Endothelial cell of umbilical vein (primary cell): ENCODE results near the gene MYOCD. TPM values are rescaled to one million over a fixed set of nuclear protein-coding genes. Genes with fewer than 3 reads are reported as not detected.

ENCODE experiments used
- BruUV-seq: library from RNA; stranded (reverse); fragments of 400-500 nt; replicated peaks from 2 replicates; lab custom pipeline; 2021; lab: Mats Ljungman, UMichigan
- CTCF ChIA-PET: fragments of 300-600, 350-600 bp; sonication (Branson Sonifier 250); formaldehyde crosslinking; loops from one replicate; lab custom pipeline; 2021; ENCODE audit warnings: antibody characterized with exemption, inconsistent platforms; lab: Charles Lee
- POLR2A ChIA-PET: fragments of 300-600, 350-600 bp; sonication (Branson Sonifier 250); formaldehyde crosslinking; loops from one replicate; lab custom pipeline; 2021; ENCODE audit warnings: antibody characterized with exemption, inconsistent platforms; lab: Charles Lee
- DNase-seq: peaks from one replicate; pipeline ENCODE4 v3.0.0-alpha.2; 2011; ENCODE audit warnings: low read depth, low spot score
- FAIRE-seq: peaks from 2 replicates; lab custom pipeline; 2011; peaks lifted over from hg19 to GRCh38; lab: Jason Lieb, UNC
- H2AFZ ChIP-seq: 2 replicates; pipeline ENCODE4 v1.6.0; 2012; ENCODE audit warnings: low read depth, low read length, control low read depth, inconsistent platforms
- H3K27ac ChIP-seq: 2 replicates; pipeline ENCODE4 v1.5.1; 2011; ENCODE audit warnings: low read depth, mild to moderate bottlenecking, control low read depth, low read length, moderate library complexity; ENCODE audit not compliant: insufficient read depth
- H3K27me3 ChIP-seq, 2 experiments: 2 replicates each; pipeline versions ENCODE4 v1.6.0 to v1.6.1; 2011; ENCODE audit warnings: low read length in 2 of 2, mixed read lengths in 1 of 2; ENCODE audit not compliant: control insufficient read depth in 2 of 2, insufficient read depth in 2 of 2
- H3K36me3 ChIP-seq, 2 experiments: 2 replicates in 1 of 2; 3 replicates in 1 of 2; pipeline ENCODE4 v1.5.1; 2011; ENCODE audit warnings: low read length in 2 of 2, mild to moderate bottlenecking in 1 of 2, moderate library complexity in 1 of 2; ENCODE audit not compliant: control insufficient read depth in 2 of 2, insufficient read depth in 2 of 2; ENCODE audit errors: extremely low read depth in 1 of 2
- H3K4me1 ChIP-seq: 3 replicates; pipeline ENCODE4 v1.5.1; 2011; ENCODE audit warnings: mild to moderate bottlenecking, low read length; ENCODE audit not compliant: control insufficient read depth, insufficient read depth; ENCODE audit errors: extremely low read depth
- H3K4me2 ChIP-seq: 2 replicates; pipeline ENCODE4 v1.6.1; 2011; ENCODE audit warnings: low read length, control low read depth, mixed read lengths; ENCODE audit not compliant: insufficient read depth
- H3K4me3 ChIP-seq, 3 experiments: fragments of 200-600 bp in 1 of 3; sonication (generic), shearing (Covaris generic) in 1 of 3; replicated peaks in 1 of 3; 2 replicates each; pipeline ENCODE4 v1.5.1; 2011 to 2016; ENCODE audit warnings: control low read depth in 3 of 3, low read length in 3 of 3, mild to moderate bottlenecking in 2 of 3, inconsistent platforms in 1 of 3, low read depth in 1 of 3, moderate library complexity in 1 of 3; ENCODE audit not compliant: insufficient read depth in 1 of 3
- H3K79me2 ChIP-seq: 2 replicates; pipeline ENCODE4 v1.6.0; 2012; ENCODE audit warnings: low read length, inconsistent platforms; ENCODE audit not compliant: control insufficient read depth, insufficient read depth
- H3K9ac ChIP-seq: replicated peaks from 2 replicates; pipeline ENCODE3; 2011; ENCODE audit warnings: low read length, control low read depth; ENCODE audit not compliant: insufficient read depth; ENCODE audit errors: extremely low read depth
- H3K9me1 ChIP-seq: replicated peaks from 3 replicates; pipeline ENCODE4 v1.6.0; 2011; ENCODE audit warnings: mild to moderate bottlenecking, low read length; ENCODE audit not compliant: control insufficient read depth, insufficient read depth; ENCODE audit errors: extremely low read depth
- H3K9me3 ChIP-seq: replicated peaks from 2 replicates; pipeline ENCODE4 v1.5.1; 2012; ENCODE audit warnings: low read length, inconsistent platforms; ENCODE audit not compliant: control insufficient read depth, insufficient read depth
- H4K20me1 ChIP-seq: replicated peaks from 2 replicates; pipeline ENCODE3; 2011; ENCODE audit warnings: mild to moderate bottlenecking, low read length; ENCODE audit not compliant: control insufficient read depth, insufficient read depth; ENCODE audit errors: extremely low read depth
- EZH2 ChIP-seq: IDR thresholded peaks from 2 replicates; pipeline ENCODE4 v1.6.1; 2012; ENCODE audit warnings: borderline replicate concordance, low read depth, mild to moderate bottlenecking, moderate library complexity, low read length, inconsistent platforms; ENCODE audit not compliant: severe bottlenecking
- FOS ChIP-seq: IDR thresholded peaks from 2 replicates; pipeline ENCODE4 v1.6.1; 2011; ENCODE audit warnings: mild to moderate bottlenecking, low read length, moderate library complexity, borderline replicate concordance; ENCODE audit not compliant: insufficient read depth
- GATA2 ChIP-seq: IDR thresholded peaks from 2 replicates; pipeline ENCODE4 v1.7.0; 2011; ENCODE audit warnings: low read depth, mild to moderate bottlenecking, moderate library complexity, mixed read lengths, low read length; ENCODE audit not compliant: insufficient read length, insufficient read depth
- JUN ChIP-seq: IDR thresholded peaks from 2 replicates; pipeline ENCODE4 v1.6.1; 2011; ENCODE audit warnings: borderline replicate concordance, low read depth; ENCODE audit not compliant: insufficient read length, insufficient read depth
- MYC ChIP-seq: IDR thresholded peaks from one replicate; pipeline ENCODE4 v1.6.1; 2011; ENCODE audit warnings: mild to moderate bottlenecking, low read depth, low read length
- POLR2A ChIP-seq: IDR thresholded peaks from 2 replicates; pipeline ENCODE4 v1.6.1; 2012; ENCODE audit warnings: low read depth, mild to moderate bottlenecking, control low read depth, low read length
- POLR2AphosphoS5 ChIP-seq: IDR thresholded peaks from 2 replicates; pipeline ENCODE4 v1.6.1; 2012; ENCODE audit warnings: low read depth, mild to moderate bottlenecking, control low read depth, low read length, moderate library complexity; ENCODE audit not compliant: insufficient read depth
- dilution Hi-C: fragments of 300-500 bp; cut with MboI; formaldehyde crosslinking; loops from one replicate; pipeline ENCODE4 v1.15.0; 2019; ENCODE audit warnings: low sequenced_read_pairs; ENCODE audit not compliant: extremely low pct_ligation_motif_present
- intact Hi-C: fragments of 100-400 bp; cut with micrococcal nuclease; formaldehyde crosslinking; loops from one replicate; pipeline ENCODE4 v1.10.0; 2022
- polyA plus RNA-seq, 4 experiments: library from polyadenylated mRNA; depleted of rRNA in 3 of 4; stranded (reverse) in 3 of 4; unstranded in 1 of 4; fragments of >200 nt; gene quantifications; 2 replicates each; pipeline versions ENCODE4 v1.2.1 to v1.2.3, GENCODE V29; 2011 to 2012; ENCODE audit warnings: missing spikeins in 1 of 4
- total RNA-seq: library from RNA; stranded (reverse); gene quantifications from 2 replicates; pipeline ENCODE4 v1.2.3, GENCODE V29; 2021
- TF ChIP-seq, protein P1 (sequence below): IDR thresholded peaks from 2 replicates; pipeline ENCODE4 v1.6.1; 2011; ENCODE audit not compliant: insufficient read depth, insufficient read length
- TF ChIP-seq, protein P2 (sequence below), 2 donors: IDR thresholded peaks; 1 replicate in 1 of 2; 2 replicates in 1 of 2; pipeline ENCODE4 v1.5.1; 2011; ENCODE audit warnings: low read length in 2 of 2, mild to moderate bottlenecking in 2 of 2, moderate library complexity in 2 of 2, control low read depth in 1 of 2, inconsistent platforms in 1 of 2, low read depth in 1 of 2; ENCODE audit not compliant: insufficient read depth in 1 of 2; ENCODE audit errors: extremely low read depth in 1 of 2

Gene MYOCD
- total and polyA plus RNA-seq, 2 donors (not counting 3 experiments of a cell fraction or from before 2014, with no cell fraction given) = not detected

DNA sequence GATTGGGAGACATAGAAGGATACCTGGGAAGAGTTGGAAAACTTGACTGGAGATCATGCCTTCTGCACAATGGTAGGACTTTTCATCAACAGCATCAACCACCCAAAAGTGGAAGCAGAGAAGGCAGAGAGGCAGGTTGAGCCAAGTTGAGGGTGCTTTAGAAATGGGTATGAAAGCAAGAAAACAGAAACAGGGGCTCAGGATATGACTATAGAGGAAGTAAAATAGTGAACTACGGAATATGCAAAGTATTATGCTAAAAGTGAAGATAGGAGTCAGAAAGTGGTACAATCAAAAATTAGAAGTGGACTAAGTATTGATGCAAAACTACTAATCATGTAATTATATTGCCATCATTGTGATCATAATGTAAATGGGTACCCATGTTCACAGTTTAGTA is 107.5 kb downstream of the MYOCD start:
- intact Hi-C loops (no loop called here), dilution Hi-C loops (no loop called here)
- no peaks in the 10 kb centered on the region for H3K27me3 ChIP-seq
- H3K27ac ChIP-seq = no peak overlapping the region
- H3K36me3 ChIP-seq = no peaks in the 10 kb centered on the region
- no peak overlapping the region for H2AFZ ChIP-seq
- H3K79me2 ChIP-seq = no peaks in the 10 kb centered on the region
- BruUV-seq = no TSS peak
- H3K4me3 ChIP-seq = no peak overlapping the region
- no peaks in the 10 kb centered on the region for H4K20me1 ChIP-seq
- CTCF ChIA-PET = no interaction called here
- H3K9ac ChIP-seq = no peak overlapping the region
- no peaks in the 10 kb centered on the region for H3K9me3 ChIP-seq
- DNase-seq = no peak
- FAIRE-seq = no peak
- TF ChIP-seq, protein P1, sequence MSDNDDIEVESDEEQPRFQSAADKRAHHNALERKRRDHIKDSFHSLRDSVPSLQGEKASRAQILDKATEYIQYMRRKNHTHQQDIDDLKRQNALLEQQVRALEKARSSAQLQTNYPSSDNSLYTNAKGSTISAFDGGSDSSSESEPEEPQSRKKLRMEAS = no peak
- TF ChIP-seq POLR2A = no peak
- TF ChIP-seq POLR2AphosphoS5 = no peak
- TF ChIP-seq, protein P2, sequence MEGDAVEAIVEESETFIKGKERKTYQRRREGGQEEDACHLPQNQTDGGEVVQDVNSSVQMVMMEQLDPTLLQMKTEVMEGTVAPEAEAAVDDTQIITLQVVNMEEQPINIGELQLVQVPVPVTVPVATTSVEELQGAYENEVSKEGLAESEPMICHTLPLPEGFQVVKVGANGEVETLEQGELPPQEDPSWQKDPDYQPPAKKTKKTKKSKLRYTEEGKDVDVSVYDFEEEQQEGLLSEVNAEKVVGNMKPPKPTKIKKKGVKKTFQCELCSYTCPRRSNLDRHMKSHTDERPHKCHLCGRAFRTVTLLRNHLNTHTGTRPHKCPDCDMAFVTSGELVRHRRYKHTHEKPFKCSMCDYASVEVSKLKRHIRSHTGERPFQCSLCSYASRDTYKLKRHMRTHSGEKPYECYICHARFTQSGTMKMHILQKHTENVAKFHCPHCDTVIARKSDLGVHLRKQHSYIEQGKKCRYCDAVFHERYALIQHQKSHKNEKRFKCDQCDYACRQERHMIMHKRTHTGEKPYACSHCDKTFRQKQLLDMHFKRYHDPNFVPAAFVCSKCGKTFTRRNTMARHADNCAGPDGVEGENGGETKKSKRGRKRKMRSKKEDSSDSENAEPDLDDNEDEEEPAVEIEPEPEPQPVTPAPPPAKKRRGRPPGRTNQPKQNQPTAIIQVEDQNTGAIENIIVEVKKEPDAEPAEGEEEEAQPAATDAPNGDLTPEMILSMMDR (IDR thresholded peaks at IDR 0.05; ENCODE audit: extremely low read depth in 1 of 2, insufficient read depth in 1 of 2, low read depth in 1 of 2, low read length in 2 of 2) = no peak
- TF ChIP-seq GATA2 = no peak
- no peak for TF ChIP-seq JUN
- no peak for TF ChIP-seq FOS
- TF ChIP-seq MYC = no peak
- no peak for TF ChIP-seq EZH2
- H3K4me2 ChIP-seq = no peak overlapping the region
- POLR2A ChIA-PET = no interaction called here
- no peaks in the 10 kb centered on the region for H3K4me1 ChIP-seq
- H3K9me1 ChIP-seq = no peaks in the 10 kb centered on the region
